SK-N-SH (cell line): ENCODE results near the gene PFKM. TPM values are rescaled to one million over a fixed set of nuclear protein-coding genes. Genes with fewer than 3 reads are reported as not detected.
A peak's percentile ranks its signal among the peaks of the same experiment; 100 is the strongest.

ENCODE experiments used
- CTCF ChIA-PET: fragments of 300-600, 350-600 bp; formaldehyde crosslinking; extraction: SDS; loops from one replicate; lab custom pipeline; 2021; lab: Yijun Ruan, JAX
- POLR2A ChIA-PET: fragments of 350-600 bp; sonication (Branson Sonifier 250); formaldehyde crosslinking; extraction: SDS; loops from one replicate; lab custom pipeline; 2020; ENCODE audit warnings: antibody characterized with exemption, inconsistent platforms; lab: Yijun Ruan, JAX
- DNase-seq: peaks from one replicate; pipeline ENCODE4 v3.0.0; 2012
- H2AFZ ChIP-seq: fragments of 200-600 bp; sonication (generic); 2 replicates; pipeline ENCODE4 v1.8.1; 2016; ENCODE audit warnings: antibody characterized with exemption, mild to moderate bottlenecking, low read depth
- H3F3A ChIP-seq: fragments of 200-600 bp; sonication (generic); replicated peaks from 2 replicates; pipeline ENCODE3; 2016; ENCODE audit warnings: antibody characterized with exemption, mild to moderate bottlenecking; ENCODE audit not compliant: insufficient read depth
- H3K27ac ChIP-seq, 2 experiments: fragments of 200-500 bp in 1 of 2; fragments of 200-600 bp in 1 of 2; sonication (Bioruptor generic) in 1 of 2; sonication (generic), shearing (Covaris generic) in 1 of 2; 2 replicates each; pipeline versions ENCODE4 v1.5.1 to v1.6.1; 2014 to 2016; ENCODE audit warnings: low read depth in 2 of 2, inconsistent platforms in 1 of 2, low read length in 1 of 2, mild to moderate bottlenecking in 1 of 2, mixed read lengths in 1 of 2
- H3K27me3 ChIP-seq: fragments of 200-600 bp; sonication (generic), shearing (Covaris generic); 2 replicates; pipeline ENCODE4 v1.6.1; 2016; ENCODE audit warnings: mixed run types; ENCODE audit not compliant: insufficient read depth
- H3K36me3 ChIP-seq, 2 experiments: fragments of 200-500 bp in 1 of 2; fragments of 200-600 bp in 1 of 2; sonication (Bioruptor generic) in 1 of 2; sonication (generic) in 1 of 2; replicated peaks in 1 of 2; 2 replicates each; pipeline versions ENCODE3 to v1.5.1; 2014 to 2016; ENCODE audit warnings: low read length in 1 of 2, mild to moderate bottlenecking in 1 of 2; ENCODE audit not compliant: insufficient read depth in 2 of 2, control insufficient read depth in 1 of 2
- H3K4me1 ChIP-seq, 2 experiments: fragments of 200-500 bp in 1 of 2; fragments of 200-600 bp in 1 of 2; sonication (Bioruptor generic) in 1 of 2; sonication (generic), shearing (Covaris generic) in 1 of 2; 2 replicates each; pipeline versions ENCODE4 v1.5.1 to v1.6.1; 2014 to 2016; ENCODE audit warnings: low read depth in 1 of 2, low read length in 1 of 2, mixed run types in 1 of 2; ENCODE audit not compliant: insufficient read depth in 2 of 2, control insufficient read depth in 1 of 2
- H3K4me2 ChIP-seq: fragments of 200-600 bp; sonication (generic), shearing (Covaris generic); 2 replicates; pipeline ENCODE4 v1.6.1; 2017; ENCODE audit warnings: mixed run types
- H3K4me3 ChIP-seq, 2 experiments: fragments of 200-500 bp in 1 of 2; fragments of 200-600 bp in 1 of 2; sonication (Bioruptor generic) in 1 of 2; sonication (generic), shearing (Covaris generic) in 1 of 2; 2 replicates each; pipeline versions ENCODE4 v1.5.1 to v1.8.1; 2014 to 2016; ENCODE audit warnings: low read depth in 2 of 2, inconsistent platforms in 1 of 2, low read length in 1 of 2, mild to moderate bottlenecking in 1 of 2, mixed read lengths in 1 of 2, moderate library complexity in 1 of 2
- H3K79me2 ChIP-seq: fragments of 200-600 bp; sonication (generic); 2 replicates; pipeline ENCODE4 v1.8.1; 2017; ENCODE audit warnings: mild to moderate bottlenecking; ENCODE audit not compliant: insufficient read depth
- H3K9ac ChIP-seq: fragments of 200-600 bp; sonication (generic); 2 replicates; pipeline ENCODE4 v1.6.1; 2017; ENCODE audit warnings: mixed run types
- H3K9me2 ChIP-seq: fragments of 200-600 bp; sonication (generic); 2 replicates; pipeline ENCODE4 v1.6.1; 2017; ENCODE audit warnings: mixed run types
- H3K9me3 ChIP-seq: fragments of 200-600 bp; sonication (generic); 2 replicates; pipeline ENCODE4 v1.6.1; 2017; ENCODE audit warnings: mixed run types, mild to moderate bottlenecking, moderate library complexity
- H4K20me1 ChIP-seq: fragments of 200-600 bp; sonication (generic); 2 replicates; pipeline ENCODE4 v1.6.1; 2017; ENCODE audit warnings: mild to moderate bottlenecking, mixed run types; ENCODE audit not compliant: insufficient read depth
- EP300 ChIP-seq, 2 experiments: IDR thresholded peaks; 2 replicates each; pipeline versions ENCODE4 v1.4.0 to v1.6.1; 2012; ENCODE audit warnings: borderline replicate concordance in 1 of 2, low read depth in 1 of 2, low read length in 1 of 2
- MXI1 ChIP-seq: IDR thresholded peaks from 2 replicates; pipeline ENCODE4 v1.6.1; 2012; ENCODE audit warnings: mild to moderate bottlenecking, low read depth, low read length, improper control_type of control experiment
- RAD21 ChIP-seq: IDR thresholded peaks from 2 replicates; pipeline ENCODE4 v1.6.1; 2012; ENCODE audit warnings: mild to moderate bottlenecking, low read length
- RCOR1 ChIP-seq: fragments of 150-350 bp; IDR thresholded peaks from 2 replicates; pipeline ENCODE4 v1.6.1; 2017; ENCODE audit warnings: antibody characterized with exemption, low read length
- REST ChIP-seq: IDR thresholded peaks from 2 replicates; pipeline ENCODE4 v1.6.1; 2012; ENCODE audit warnings: mild to moderate bottlenecking, low read depth, low read length, moderate library complexity
- TCF12 ChIP-seq: IDR thresholded peaks from 2 replicates; pipeline ENCODE4 v1.4.0; 2012
- ZBTB33 ChIP-seq: IDR thresholded peaks from 2 replicates; pipeline ENCODE4 v1.4.0; 2012; ENCODE audit warnings: low read depth, borderline replicate concordance
- WGBS: methylation state at CpG from one replicate; pipeline ENCODE4 v1.1.6; 2017; ENCODE audit warnings: low lambda C conversion rate; 5-methylcytosine and 5-hydroxymethylcytosine counted together
- polyA plus RNA-seq, 3 experiments: library from polyadenylated mRNA; depleted of rRNA; stranded (reverse); fragments of >200 nt; gene quantifications; 2 replicates each; pipeline ENCODE4 v1.2.3, GENCODE V29; 2012
- TF ChIP-seq, protein P1 (sequence below): fragments of 150-350 bp; IDR thresholded peaks from 2 replicates; pipeline ENCODE4 v1.6.1; 2017; ENCODE audit warnings: antibody characterized with exemption, low read length, low read depth, borderline replicate concordance

The PFKM gene
- polyA plus RNA-seq, 1 of the 3 experiments (the other 2 are of a cell fraction) = 85.0 TPM

- CTCF ChIA-PET = interaction anchor here (0.6 to 8.2 kb wide), 20 partner anchors 9 to 435 kb away, joined by 3 to 90 read pairs (median 4); partner anchors contain the start of genes ASB8 and TMEM106C
- peaks cover 9 to 26% of the 10 kb centered on the region in 2 experiments; a peak in 3 of 4 replicates for H3K4me1 ChIP-seq
- H3K4me2 ChIP-seq = peak overlapping the region; percentile 83
- POLR2A ChIA-PET = interaction anchor here (0.6 to 1.4 kb wide), 7 partner anchors 8 to 481 kb away, joined by 3 to 11 read pairs (median 3); partner anchors contain the start of genes ASB8 and SENP1
- DNase-seq = no peak
- 4% methylated on average over 7 of the region's 7 CpGs for WGBS
- no peaks in the 10 kb centered on the region for H3K9me3 ChIP-seq
- H4K20me1 ChIP-seq = no peaks in the 10 kb centered on the region
- H2AFZ ChIP-seq = peak overlapping the region; percentile 86
- H3K9me2 ChIP-seq = no peaks in the 10 kb centered on the region
- no peaks in the 10 kb centered on the region for H3F3A ChIP-seq
- TF ChIP-seq RAD21 = no peak
- TF ChIP-seq REST = no peak
- no peak for TF ChIP-seq TCF12
- TF ChIP-seq, protein P1, sequence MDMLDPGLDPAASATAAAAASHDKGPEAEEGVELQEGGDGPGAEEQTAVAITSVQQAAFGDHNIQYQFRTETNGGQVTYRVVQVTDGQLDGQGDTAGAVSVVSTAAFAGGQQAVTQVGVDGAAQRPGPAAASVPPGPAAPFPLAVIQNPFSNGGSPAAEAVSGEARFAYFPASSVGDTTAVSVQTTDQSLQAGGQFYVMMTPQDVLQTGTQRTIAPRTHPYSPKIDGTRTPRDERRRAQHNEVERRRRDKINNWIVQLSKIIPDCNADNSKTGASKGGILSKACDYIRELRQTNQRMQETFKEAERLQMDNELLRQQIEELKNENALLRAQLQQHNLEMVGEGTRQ = no peak
- no peak for TF ChIP-seq EP300 (IDR thresholded peaks at IDR 0.05; ENCODE audit: borderline replicate concordance in 1 of 2, low read depth in 1 of 2, low read length in 1 of 2)
- TF ChIP-seq RCOR1 = no peak
- no peak for TF ChIP-seq MXI1
- TF ChIP-seq ZBTB33 = no peak
- H3K27ac ChIP-seq = peak overlapping the region; percentile 80 to 96
- H3K79me2 ChIP-seq = no peaks in the 10 kb centered on the region
- no peaks in the 10 kb centered on the region for H3K36me3 ChIP-seq
- peak overlapping the region; percentile 71 for H3K9ac ChIP-seq
- H3K27me3 ChIP-seq = no peaks in the 10 kb centered on the region
- H3K4me3 ChIP-seq = peak overlapping the region; percentile 65 to 90
Observed at GRCh38 chr12:48182631-48183030, 63.5 kb downstream of the PFKM start.
